ENCODE data around the gene SLC50A1. TPM values are rescaled to one million over a fixed set of nuclear protein-coding genes. Genes with fewer than 3 reads are reported as not detected.
A peak's percentile ranks its signal among the peaks of the same experiment; 100 is the strongest.

SLC50A1 gene
- total RNA-seq, 1 donor from 2014 or later = 9.4 TPM

GRCh38 chr1:155125511-155125945 lies 10.1 kb upstream of the SLC50A1 start:
- Histone ChIP-seq H3K4me1 (peaks cover 20 to 30% of the 10 kb centered on the region in 2 donors), H3K27me3 (peaks cover 9% of the 10 kb centered on the region), H3K9me3 (no peaks in the 10 kb centered on the region), H3K4me3 (no peak overlapping the region), H3K27ac (peak overlapping the region in 1 of 2 donors; percentile 25), H3K36me3 (no peaks in the 10 kb centered on the region)
- TF ChIP-seq CTCF (IDR thresholded peaks at IDR 0.05) = no peak
- DNase-seq (ENCODE audit: low spot score in 2 of 2) = no peak
- intact Hi-C loops (cut with DNase I) = loop anchor here (5.0 kb wide), 1 partner anchor 47 kb away; the partner anchor contains the start of genes KRTCAP2 and TRIM46

GRCh38 chr1:155125946-155126555 lies 9.6 kb upstream of the SLC50A1 start:
- intact Hi-C loops (cut with DNase I) = loop anchor here (2.0 to 5.0 kb wide), 2 partner anchors 35 to 46 kb away; partner anchors contain the start of genes KRTCAP2 and TRIM46
- H3K4me3 ChIP-seq = peak overlapping the region; percentile 63 to 70
- no peak for DNase-seq (ENCODE audit: low spot score in 2 of 2)

GRCh38 chr1:155126556-155127104 lies 9.0 kb upstream of the SLC50A1 start:
- H3K9me3 ChIP-seq = no peaks in the 10 kb centered on the region
- H3K36me3 ChIP-seq = peaks cover 0 to 2% of the 10 kb centered on the region in 2 donors
- peaks cover 9% of the 10 kb centered on the region for H3K27me3 ChIP-seq
- peaks cover 20 to 30% of the 10 kb centered on the region in 2 donors for H3K4me1 ChIP-seq
- no peak for DNase-seq (ENCODE audit: low spot score in 2 of 2)
- H3K27ac ChIP-seq = peak overlapping the region in 1 of 2 donors; percentile 25
- TF ChIP-seq CTCF (IDR thresholded peaks at IDR 0.05) = no peak
- peak overlapping the region; percentile 63 to 70 for H3K4me3 ChIP-seq
- intact Hi-C loops (cut with DNase I) = loop anchor here (1.0 to 5.0 kb wide), 3 partner anchors 9 to 46 kb away; partner anchors contain the start of genes KRTCAP2, SLC50A1 and TRIM46

More at GRCh38 chr1:155125946-155126555, 9.6 kb upstream of the SLC50A1 start:
- Histone ChIP-seq H3K9me3 (no peaks in the 10 kb centered on the region), H3K36me3 (no peaks in the 10 kb centered on the region), H3K4me1 (peaks cover 20 to 30% of the 10 kb centered on the region in 2 donors), H3K27ac (peak overlapping the region in 1 of 2 donors; percentile 25), H3K27me3 (peaks cover 9% of the 10 kb centered on the region)
- TF ChIP-seq CTCF (IDR thresholded peaks at IDR 0.05) = no peak

- DNase-seq (ENCODE audit: low spot score in 2 of 2) = peak in 1 of 2 donors; percentile 78
- H3K27ac ChIP-seq = no peak within 1 kb of the TSS
- H3K9me3 ChIP-seq = no peaks in the 10 kb centered on the region
- peaks cover 20 to 30% of the 10 kb centered on the region in 2 donors for H3K4me1 ChIP-seq
- peaks cover 9% of the 10 kb centered on the region for H3K27me3 ChIP-seq
- TF ChIP-seq CTCF (IDR thresholded peaks at IDR 0.05) = no peak
- H3K4me3 ChIP-seq = peak within 1 kb of the TSS; percentile 63 to 70
- intact Hi-C loops (cut with DNase I) = loop anchor here (1.0 to 5.0 kb wide), 3 partner anchors 8 to 45 kb away; partner anchors contain the start of genes KRTCAP2, SLC50A1 and TRIM46
- H3K36me3 ChIP-seq = peaks cover 0 to 4% of the 10 kb centered on the region in 2 donors
These were observed 8.3 kb upstream of the SLC50A1 start, which contains the start of gene EFNA1 for GRCh38 chr1:155127105-155127966. Gene EFNA1, plus strand, starts transcription at chr1:155127876. Its CDS starts 102 bp downstream, at chr1:155127978.
